H1 (cell line): ENCODE results near the gene KIF13A. TPM values are rescaled to one million over a fixed set of nuclear protein-coding genes. Genes with fewer than 3 reads are reported as not detected.

Source experiments
- CTCF ChIA-PET: fragments of 300-600 bp; sonication (Branson Sonifier 250); formaldehyde crosslinking; loops from one replicate; lab custom pipeline; 2021; ENCODE audit not compliant: partially characterized antibody; lab: Charles Lee
- POLR2A ChIA-PET: fragments of 300-600 bp; sonication (Branson Sonifier 250); formaldehyde crosslinking; loops from one replicate; lab custom pipeline; 2021; ENCODE audit warnings: inconsistent platforms; ENCODE audit not compliant: partially characterized antibody; lab: Charles Lee
- DNase-seq, 2 experiments: peaks; one replicate each; pipeline versions ENCODE4 v3.0.0 to v3.0.0-alpha.2; 2010 to 2022; ENCODE audit warnings: low spot score in 2 of 2, low read depth in 1 of 2, mixed read lengths in 1 of 2
- FAIRE-seq: peaks from 2 replicates; lab custom pipeline; 2011; peaks lifted over from hg19 to GRCh38; lab: Jason Lieb, UNC
- H2AFZ ChIP-seq: 2 replicates; pipeline ENCODE4 v1.8.1; 2012; ENCODE audit warnings: low read length, inconsistent platforms
- H2AK5ac ChIP-seq: 2 replicates; pipeline ENCODE4 v1.6.1; 2013; ENCODE audit warnings: low read depth, low read length
- H2BK120ac ChIP-seq: replicated peaks from 2 replicates; pipeline ENCODE3; 2013; ENCODE audit warnings: low read depth, low read length, inconsistent platforms
- H2BK12ac ChIP-seq: 2 replicates; pipeline ENCODE4 v1.6.1; 2013; ENCODE audit warnings: low read depth, low read length
- H2BK15ac ChIP-seq: 2 replicates; pipeline ENCODE4 v1.6.1; 2013; ENCODE audit warnings: low read length
- H2BK20ac ChIP-seq: 2 replicates; pipeline ENCODE4 v1.6.1; 2013; ENCODE audit warnings: low read length
- H2BK5ac ChIP-seq: 2 replicates; pipeline ENCODE4 v1.6.1; 2013; ENCODE audit warnings: low read depth, low read length
- H3K14ac ChIP-seq: 2 replicates; pipeline ENCODE4 v1.6.1; 2013; ENCODE audit warnings: inconsistent platforms; ENCODE audit not compliant: insufficient read length
- H3K18ac ChIP-seq: 2 replicates; pipeline ENCODE4 v1.6.1; 2013; ENCODE audit warnings: low read length; ENCODE audit errors: extremely low read depth
- H3K23ac ChIP-seq: 2 replicates; pipeline ENCODE4 v1.6.1; 2013; ENCODE audit warnings: inconsistent platforms; ENCODE audit not compliant: insufficient read length
- H3K23me2 ChIP-seq: 2 replicates; pipeline ENCODE4 v1.6.1; 2013; ENCODE audit warnings: low read depth, low read length
- H3K27ac ChIP-seq: 2 replicates; pipeline ENCODE4 v1.6.1; 2011; ENCODE audit warnings: low read depth, low read length, inconsistent platforms
- H3K27me3 ChIP-seq, 4 experiments: replicated peaks in 1 of 4; 1 replicate in 1 of 4; 2 replicates in 3 of 4; pipeline versions ENCODE4 v1.6.1 to v1.8.1; 2011 to 2013; ENCODE audit warnings: low read length in 3 of 4, mild to moderate bottlenecking in 3 of 4, inconsistent platforms in 2 of 4, mixed read lengths in 2 of 4, moderate library complexity in 1 of 4; ENCODE audit not compliant: control insufficient read depth in 3 of 4, insufficient read depth in 3 of 4; ENCODE audit errors: extremely low read depth in 1 of 4
- H3K36me3 ChIP-seq, 4 experiments: 2 replicates each; pipeline versions ENCODE4 v1.6.1 to v1.8.1; 2011 to 2013; ENCODE audit warnings: mild to moderate bottlenecking in 4 of 4, low read length in 3 of 4, moderate library complexity in 2 of 4, control low read depth in 1 of 4, inconsistent platforms in 1 of 4; ENCODE audit not compliant: insufficient read depth in 4 of 4, control insufficient read depth in 2 of 4
- H3K4ac ChIP-seq: replicated peaks from 2 replicates; pipeline ENCODE3; 2013; ENCODE audit warnings: low read length, low read depth, mixed read lengths, inconsistent platforms; ENCODE audit not compliant: insufficient read length
- H3K4me1 ChIP-seq, 4 experiments: replicated peaks in 1 of 4; 1 replicate in 1 of 4; 2 replicates in 3 of 4; pipeline versions ENCODE4 v1.6.1 to v1.8.1; 2011 to 2013; ENCODE audit warnings: low read length in 3 of 4, inconsistent platforms in 2 of 4, mixed read lengths in 1 of 4; ENCODE audit not compliant: insufficient read depth in 4 of 4, control insufficient read depth in 3 of 4
- H3K4me2 ChIP-seq, 2 experiments: 2 replicates each; pipeline versions ENCODE4 v1.6.1 to v1.8.1; 2011 to 2013; ENCODE audit warnings: low read depth in 2 of 2, low read length in 2 of 2, control low read depth in 1 of 2, inconsistent platforms in 1 of 2, mild to moderate bottlenecking in 1 of 2; ENCODE audit not compliant: insufficient read depth in 1 of 2
- H3K4me3 ChIP-seq, 4 experiments: fragments of 200-600, 300-600 bp in 1 of 4; sonication (generic), shearing (Covaris generic), sonication (Bioruptor Twin) in 1 of 4; 2 replicates each; pipeline versions ENCODE4 v1.5.1 to v1.8.1; 2011 to 2016; ENCODE audit warnings: low read length in 4 of 4, low read depth in 3 of 4, control low read depth in 2 of 4, inconsistent platforms in 2 of 4, mild to moderate bottlenecking in 2 of 4, mixed read lengths in 1 of 4, moderate library complexity in 1 of 4; ENCODE audit not compliant: insufficient read depth in 2 of 4; ENCODE audit errors: extremely low read depth in 1 of 4
- H3K56ac ChIP-seq: replicated peaks from 2 replicates; pipeline ENCODE3; 2013; ENCODE audit warnings: low read depth, mild to moderate bottlenecking, mixed read lengths, low read length, inconsistent platforms; ENCODE audit not compliant: insufficient read length
- H3K79me1 ChIP-seq: 2 replicates; pipeline ENCODE4 v1.6.1; 2013; ENCODE audit warnings: low read depth, low read length, control low read depth
- H3K79me2 ChIP-seq, 2 experiments: 2 replicates each; pipeline versions ENCODE4 v1.6.1 to v1.8.1; 2012 to 2013; ENCODE audit warnings: low read length in 2 of 2, mild to moderate bottlenecking in 2 of 2, inconsistent platforms in 1 of 2; ENCODE audit not compliant: insufficient read depth in 2 of 2, control insufficient read depth in 1 of 2
- H3K9ac ChIP-seq, 4 experiments: replicated peaks in 1 of 4; 1 replicate in 1 of 4; 2 replicates in 3 of 4; pipeline versions ENCODE4 v1.6.1 to v1.8.1; 2011 to 2013; ENCODE audit warnings: low read depth in 3 of 4, low read length in 3 of 4, control low read depth in 2 of 4, mild to moderate bottlenecking in 2 of 4, moderate library complexity in 2 of 4, inconsistent platforms in 1 of 4; ENCODE audit errors: extremely low read depth in 1 of 4
- H3K9me3 ChIP-seq, 2 experiments: 2 replicates each; pipeline versions ENCODE4 v1.6.1 to v1.8.1; 2012 to 2013; ENCODE audit warnings: mild to moderate bottlenecking in 2 of 2, moderate library complexity in 2 of 2, control low read depth in 1 of 2, inconsistent platforms in 1 of 2, low read depth in 1 of 2, low read length in 1 of 2, mixed read lengths in 1 of 2; ENCODE audit not compliant: insufficient read depth in 2 of 2
- H4K20me1 ChIP-seq, 2 experiments: replicated peaks in 1 of 2; 2 replicates each; pipeline versions ENCODE3 to v1.8.1; 2011 to 2013; ENCODE audit warnings: inconsistent platforms in 2 of 2, low read length in 2 of 2, mild to moderate bottlenecking in 1 of 2; ENCODE audit not compliant: insufficient read depth in 2 of 2, control insufficient read depth in 1 of 2
- H4K5ac ChIP-seq: 2 replicates; pipeline ENCODE4 v1.6.1; 2013; ENCODE audit warnings: low read length, low read depth, mixed read lengths, inconsistent platforms; ENCODE audit not compliant: insufficient read length
- H4K8ac ChIP-seq: 2 replicates; pipeline ENCODE4 v1.8.0; 2013; ENCODE audit warnings: mild to moderate bottlenecking, moderate library complexity, low read length, inconsistent platforms; ENCODE audit not compliant: insufficient read depth; ENCODE audit errors: extremely low read depth
- H4K91ac ChIP-seq: replicated peaks from 2 replicates; pipeline ENCODE3; 2013; ENCODE audit warnings: low read length, mixed read lengths, inconsistent platforms; ENCODE audit not compliant: insufficient read length
- ATF2 ChIP-seq: IDR thresholded peaks from 2 replicates; pipeline ENCODE4 v1.6.1; 2012; ENCODE audit warnings: low read length, inconsistent platforms
- BRCA1 ChIP-seq: IDR thresholded peaks from 2 replicates; pipeline ENCODE4 v1.6.1; 2012; ENCODE audit warnings: low read depth, low read length, improper control_type of control experiment
- GABPA ChIP-seq: IDR thresholded peaks from 2 replicates; pipeline ENCODE4 v1.6.1; 2011; ENCODE audit warnings: mild to moderate bottlenecking, low read length, moderate library complexity, borderline replicate concordance; ENCODE audit not compliant: insufficient read depth
- WGBS, 2 experiments: shearing (Covaris generic) in 1 of 2; methylation state at CpG; one replicate each; pipeline versions ENCODE4 v1.1.6 to v1.1.7; 2013 to 2015; ENCODE audit warnings: low lambda C conversion rate in 2 of 2, mixed read lengths in 2 of 2, inconsistent platforms in 1 of 2, low coverage in 1 of 2, missing lambda C conversion rate in 1 of 2; ENCODE audit not compliant: insufficient replicate concordance in 2 of 2, insufficient coverage in 1 of 2, insufficient read length in 1 of 2; ENCODE audit errors: extremely low coverage in 1 of 2, missing lambda C conversion rate in 1 of 2; 5-methylcytosine and 5-hydroxymethylcytosine counted together
- polyA plus RNA-seq, 7 experiments: library from polyadenylated mRNA; depleted of rRNA in 3 of 7; stranded (reverse) in 5 of 7; unstranded in 2 of 7; fragments of >200 nt in 5 of 7; fragments of 200-250 nt in 2 of 7; gene quantifications; 1 replicate in 5 of 7; 2 replicates in 1 of 7; 4 replicates in 1 of 7; pipeline versions ENCODE4 v1.2.1 to v1.2.3, GENCODE V29; 2011 to 2013; ENCODE audit warnings: missing spikeins in 2 of 7, mixed read lengths in 2 of 7
- total RNA-seq: library from RNA; stranded (reverse); fragmentation: NEBNext Ultra II Directional; extraction: Animal tissue kit (Norgen Biotek cat#: 25700); gene quantifications from 2 replicates; pipeline ENCODE4 v1.2.1, GENCODE V29; 2021
- TF ChIP-seq, protein P1 (sequence below): IDR thresholded peaks from 2 replicates; pipeline ENCODE4 v1.6.1; 2011; ENCODE audit warnings: low read depth, mild to moderate bottlenecking, low read length; ENCODE audit not compliant: insufficient read depth

KIF13A gene
- total and polyA plus RNA-seq, 2 of the 8 experiments (the other 6 are each of a cell fraction or from before 2014, with no cell fraction given): 14.7 to 40.8 TPM

GRCh38 chr6:17842934-17843821 is 144.3 kb downstream of the KIF13A start:
- DNase-seq: no peak
- H3K4ac ChIP-seq: no peak overlapping the region
- peaks cover 0 to 1% (median 0%) of the 10 kb centered on the region in 4 experiments; a peak in 1 of 7 replicates for H3K27me3 ChIP-seq
- H2BK12ac ChIP-seq: no peak overlapping the region
- H3K36me3 ChIP-seq: peaks cover 0 to 5% (median 0%) of the 10 kb centered on the region in 4 experiments; a peak in 3 of 8 replicates
- H3K9me3 ChIP-seq: no peaks in the 10 kb centered on the region
- no peaks in the 10 kb centered on the region for H4K20me1 ChIP-seq
- TF ChIP-seq, protein P1, sequence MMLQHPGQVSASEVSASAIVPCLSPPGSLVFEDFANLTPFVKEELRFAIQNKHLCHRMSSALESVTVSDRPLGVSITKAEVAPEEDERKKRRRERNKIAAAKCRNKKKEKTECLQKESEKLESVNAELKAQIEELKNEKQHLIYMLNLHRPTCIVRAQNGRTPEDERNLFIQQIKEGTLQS: no peak
- TF ChIP-seq ATF2: no peak
- no peak for TF ChIP-seq GABPA
- TF ChIP-seq BRCA1: no peak
- H4K8ac ChIP-seq: no peak overlapping the region
- ChIA-PET CTCF (interaction anchor here (0.5 to 1.5 kb wide), 4 partner anchors 8 to 278 kb away, joined by 3 to 5 read pairs (median 4); no protein-coding TSS in a partner anchor), POLR2A (no interaction called here)
- FAIRE-seq: no peak
- no peak overlapping the region for H3K27ac ChIP-seq
- no peaks in the 10 kb centered on the region for H3K79me1 ChIP-seq
- H3K4me3 ChIP-seq: no peak overlapping the region
- no peak overlapping the region for H3K23ac ChIP-seq
- no peak overlapping the region for H2BK5ac ChIP-seq
- no peak overlapping the region for H3K18ac ChIP-seq
- H2AK5ac ChIP-seq: no peak overlapping the region
- H2AFZ ChIP-seq: no peak overlapping the region
- 93% methylated on average over 8 of the region's 8 CpGs; no CpG with 5 or more reads in 1 of the 2 experiments for WGBS, 2 experiments
- no peak overlapping the region for H2BK15ac ChIP-seq
- no peak overlapping the region for H3K9ac ChIP-seq
- no peak overlapping the region for H2BK120ac ChIP-seq
- no peak overlapping the region for H3K4me2 ChIP-seq
- H2BK20ac ChIP-seq: no peak overlapping the region
- no peak overlapping the region for H4K5ac ChIP-seq
- H3K4me1 ChIP-seq: peaks cover 0 to 5% (median 2%) of the 10 kb centered on the region in 4 experiments; a peak in 2 of 7 replicates
- H3K56ac ChIP-seq: no peak overlapping the region
- H4K91ac ChIP-seq: no peak overlapping the region
- H3K23me2 ChIP-seq: no peaks in the 10 kb centered on the region
- no peak overlapping the region for H3K14ac ChIP-seq
- no peaks in the 10 kb centered on the region for H3K79me2 ChIP-seq
